Caco-2 (cell line): ENCODE data around the gene BCAS3. TPM values are rescaled to one million over a fixed set of nuclear protein-coding genes. Genes with fewer than 3 reads are reported as not detected.
A peak's percentile ranks its signal among the peaks of the same experiment; 100 is the strongest.

Experiments
- BruUV-seq: library from RNA; stranded (reverse); fragments of 400-500 nt; replicated peaks from 2 replicates; lab custom pipeline; 2021; lab: Mats Ljungman, UMichigan
- CTCF ChIA-PET: fragments of 300-600 bp; sonication (Branson Sonifier 250); formaldehyde crosslinking; loops from one replicate; lab custom pipeline; 2022; ENCODE audit warnings: antibody characterized with exemption; lab: Charles Lee
- POLR2A ChIA-PET: fragments of 300-600 bp; sonication (Branson Sonifier 250); formaldehyde crosslinking; loops from one replicate; lab custom pipeline; 2022; ENCODE audit warnings: antibody characterized with exemption; lab: Charles Lee
- DNase-seq, 2 experiments: peaks; one replicate each; pipeline versions ENCODE4 v3.0.0 to v3.0.0-alpha.2; 2020 to 2022
- H3K27me3 ChIP-seq: replicated peaks from 2 replicates; pipeline ENCODE4 v1.6.0; 2011; ENCODE audit warnings: low read length; ENCODE audit not compliant: control insufficient read depth, insufficient read depth
- H3K36me3 ChIP-seq: 2 replicates; pipeline ENCODE4 v1.5.1; 2011; ENCODE audit warnings: low read length; ENCODE audit not compliant: control insufficient read depth, insufficient read depth
- H3K4me1 ChIP-seq: fragments of 250-450 bp; sonication (Bioruptor Pico); 2 replicates; pipeline ENCODE4 v1.5.1; 2020; ENCODE audit warnings: mild to moderate bottlenecking
- H3K4me3 ChIP-seq: 2 replicates; pipeline ENCODE4 v1.5.1; 2011; ENCODE audit warnings: low read depth, mild to moderate bottlenecking, control low read depth, low read length
- H3K9me3 ChIP-seq: fragments of 250-450 bp; sonication (Bioruptor Pico); 2 replicates; pipeline ENCODE4 v1.5.1; 2020; ENCODE audit warnings: mild to moderate bottlenecking, moderate library complexity
- H3K27ac Mint-ChIP-seq: one replicate; pipeline ENCODE4 v1.8.0; 2022; ENCODE audit warnings: mixed read lengths; ENCODE audit not compliant: unreplicated experiment
- H3K27me3 Mint-ChIP-seq: one replicate; pipeline ENCODE4 v1.8.0; 2022; ENCODE audit warnings: mixed read lengths; ENCODE audit not compliant: insufficient read depth, unreplicated experiment
- H3K36me3 Mint-ChIP-seq: one replicate; pipeline ENCODE4 v1.8.0; 2022; ENCODE audit warnings: mild to moderate bottlenecking, mixed read lengths; ENCODE audit not compliant: insufficient read depth, unreplicated experiment
- H3K4me1 Mint-ChIP-seq: one replicate; pipeline ENCODE4 v1.8.0; 2022; ENCODE audit warnings: low read depth, mixed read lengths; ENCODE audit not compliant: unreplicated experiment
- H3K4me3 Mint-ChIP-seq: one replicate; pipeline ENCODE4 v1.8.0; 2022; ENCODE audit warnings: mild to moderate bottlenecking, moderate library complexity, mixed read lengths; ENCODE audit not compliant: unreplicated experiment
- H3K9me3 Mint-ChIP-seq: one replicate; pipeline ENCODE4 v1.8.0; 2022; ENCODE audit warnings: mixed read lengths; ENCODE audit not compliant: unreplicated experiment
- intact Hi-C: fragments of 100-400 bp; cut with micrococcal nuclease; formaldehyde crosslinking; loops from one replicate; pipeline ENCODE4 v1.10.0; 2022; ENCODE audit not compliant: unreplicated experiment
- total RNA-seq: library from RNA; stranded (reverse); gene quantifications from 2 replicates; pipeline ENCODE4 v1.2.3, GENCODE V29; 2022
- TF ChIP-seq, protein P1 (sequence below), 2 experiments: fragments of 200-600 bp in 1 of 2; IDR thresholded peaks; 1 replicate in 1 of 2; 2 replicates in 1 of 2; pipeline versions ENCODE4 v1.5.1 to v1.8.0; 2011 to 2022; ENCODE audit warnings: antibody characterized with exemption in 1 of 2, control low read depth in 1 of 2, inconsistent platforms in 1 of 2, low read depth in 1 of 2, low read length in 1 of 2, mild to moderate bottlenecking in 1 of 2, moderate library complexity in 1 of 2; ENCODE audit not compliant: insufficient read depth in 1 of 2, severe bottlenecking in 1 of 2, unreplicated experiment in 1 of 2

The BCAS3 gene
- total RNA-seq, 1 experiment from 2014 or later: 44.1 TPM

DNA sequence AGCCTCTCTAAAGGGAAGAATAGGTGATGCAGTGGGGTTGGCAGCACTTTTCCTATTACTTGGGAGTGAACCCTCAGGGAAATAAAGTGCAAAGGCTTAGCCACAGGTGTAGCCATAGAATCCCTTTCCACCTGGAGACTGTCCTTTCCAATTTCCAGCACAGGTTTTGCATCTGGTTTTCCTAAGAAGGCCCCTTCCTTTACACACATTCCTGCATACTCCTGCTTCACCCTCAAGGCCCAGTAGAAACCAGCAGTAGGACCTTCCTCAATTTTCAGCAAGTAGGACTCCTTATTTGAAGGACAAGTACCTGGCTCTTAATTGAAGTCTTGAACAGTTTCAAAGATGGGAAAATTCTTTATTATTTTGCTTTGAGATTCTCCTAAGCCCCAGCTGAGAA, 550.2 kb downstream of the BCAS3 start:
- peak overlapping the region; percentile 60 for H3K27ac Mint-ChIP-seq
- H3K4me3 ChIP-seq: no peak overlapping the region
- H3K4me1 ChIP-seq: peaks cover 44% of the 10 kb centered on the region
- ChIA-PET CTCF (no interaction called here), POLR2A (no interaction called here)
- peaks cover 24% of the 10 kb centered on the region for H3K36me3 Mint-ChIP-seq
- no peaks in the 10 kb centered on the region for H3K36me3 ChIP-seq
- intact Hi-C loops: no loop called here
- H3K9me3 Mint-ChIP-seq: peaks cover 20% of the 10 kb centered on the region
- H3K4me1 Mint-ChIP-seq: peaks cover 58% of the 10 kb centered on the region
- no peaks in the 10 kb centered on the region for H3K9me3 ChIP-seq
- no peaks in the 10 kb centered on the region for H3K27me3 Mint-ChIP-seq
- no peak overlapping the region for H3K4me3 Mint-ChIP-seq
- no TSS peak for BruUV-seq
- TF ChIP-seq, protein P1, sequence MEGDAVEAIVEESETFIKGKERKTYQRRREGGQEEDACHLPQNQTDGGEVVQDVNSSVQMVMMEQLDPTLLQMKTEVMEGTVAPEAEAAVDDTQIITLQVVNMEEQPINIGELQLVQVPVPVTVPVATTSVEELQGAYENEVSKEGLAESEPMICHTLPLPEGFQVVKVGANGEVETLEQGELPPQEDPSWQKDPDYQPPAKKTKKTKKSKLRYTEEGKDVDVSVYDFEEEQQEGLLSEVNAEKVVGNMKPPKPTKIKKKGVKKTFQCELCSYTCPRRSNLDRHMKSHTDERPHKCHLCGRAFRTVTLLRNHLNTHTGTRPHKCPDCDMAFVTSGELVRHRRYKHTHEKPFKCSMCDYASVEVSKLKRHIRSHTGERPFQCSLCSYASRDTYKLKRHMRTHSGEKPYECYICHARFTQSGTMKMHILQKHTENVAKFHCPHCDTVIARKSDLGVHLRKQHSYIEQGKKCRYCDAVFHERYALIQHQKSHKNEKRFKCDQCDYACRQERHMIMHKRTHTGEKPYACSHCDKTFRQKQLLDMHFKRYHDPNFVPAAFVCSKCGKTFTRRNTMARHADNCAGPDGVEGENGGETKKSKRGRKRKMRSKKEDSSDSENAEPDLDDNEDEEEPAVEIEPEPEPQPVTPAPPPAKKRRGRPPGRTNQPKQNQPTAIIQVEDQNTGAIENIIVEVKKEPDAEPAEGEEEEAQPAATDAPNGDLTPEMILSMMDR (IDR thresholded peaks at IDR 0.05; ENCODE audit: insufficient read depth in 1 of 2, low read depth in 1 of 2, low read length in 1 of 2, severe bottlenecking in 1 of 2, unreplicated experiment in 1 of 2): no peak
- no peaks in the 10 kb centered on the region for H3K27me3 ChIP-seq
- no peak for DNase-seq

DNA sequence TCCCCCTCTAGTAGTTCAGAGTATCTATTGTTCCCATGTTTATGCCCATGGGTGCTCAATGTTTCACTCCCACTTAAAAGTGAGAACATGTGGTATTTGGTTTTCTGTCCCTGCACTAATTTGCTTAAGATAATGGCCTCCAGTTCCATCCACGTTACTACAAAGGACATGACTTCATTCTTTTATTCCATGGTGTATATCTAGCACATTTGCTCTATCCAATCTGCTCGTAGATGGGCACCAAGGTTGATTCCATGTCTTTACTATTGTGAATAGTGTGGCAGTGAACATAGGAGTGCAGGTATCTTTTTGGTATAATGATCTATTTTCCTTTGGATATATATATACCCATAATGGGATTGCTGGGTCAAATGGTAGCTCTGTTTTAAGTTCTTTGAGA, 552.8 kb downstream of the BCAS3 start:
- Mint-ChIP-seq H3K36me3 (peaks cover 24% of the 10 kb centered on the region), H3K27me3 (no peaks in the 10 kb centered on the region), H3K27ac (peak overlapping the region; percentile 98), H3K4me3 (peak overlapping the region; percentile 68), H3K9me3 (peaks cover 20% of the 10 kb centered on the region), H3K4me1 (peaks cover 69% of the 10 kb centered on the region)
- no peak overlapping the region for H3K4me3 ChIP-seq
- peaks cover 64% of the 10 kb centered on the region for H3K4me1 ChIP-seq
- TF ChIP-seq, protein P1 (IDR thresholded peaks at IDR 0.05; ENCODE audit: insufficient read depth in 1 of 2, low read depth in 1 of 2, low read length in 1 of 2, severe bottlenecking in 1 of 2, unreplicated experiment in 1 of 2): no peak
- POLR2A ChIA-PET: interaction anchor here (0.6 to 0.7 kb wide), 3 partner anchors 19 to 31 kb away, joined by 4 to 6 read pairs (median 4); no protein-coding TSS in a partner anchor
- DNase-seq: no peak
- no peaks in the 10 kb centered on the region for H3K27me3 ChIP-seq
- CTCF ChIA-PET: interaction anchor here (1.4 kb wide), 1 partner anchor 259 kb away, joined by 5 read pairs; no protein-coding TSS in a partner anchor
- no peaks in the 10 kb centered on the region for H3K9me3 ChIP-seq
- no peaks in the 10 kb centered on the region for H3K36me3 ChIP-seq
- intact Hi-C loops: loop anchor here (5.0 to 10.0 kb wide), 3 partner anchors 76 to 226 kb away; no protein-coding TSS in a partner anchor
- no TSS peak for BruUV-seq

DNA sequence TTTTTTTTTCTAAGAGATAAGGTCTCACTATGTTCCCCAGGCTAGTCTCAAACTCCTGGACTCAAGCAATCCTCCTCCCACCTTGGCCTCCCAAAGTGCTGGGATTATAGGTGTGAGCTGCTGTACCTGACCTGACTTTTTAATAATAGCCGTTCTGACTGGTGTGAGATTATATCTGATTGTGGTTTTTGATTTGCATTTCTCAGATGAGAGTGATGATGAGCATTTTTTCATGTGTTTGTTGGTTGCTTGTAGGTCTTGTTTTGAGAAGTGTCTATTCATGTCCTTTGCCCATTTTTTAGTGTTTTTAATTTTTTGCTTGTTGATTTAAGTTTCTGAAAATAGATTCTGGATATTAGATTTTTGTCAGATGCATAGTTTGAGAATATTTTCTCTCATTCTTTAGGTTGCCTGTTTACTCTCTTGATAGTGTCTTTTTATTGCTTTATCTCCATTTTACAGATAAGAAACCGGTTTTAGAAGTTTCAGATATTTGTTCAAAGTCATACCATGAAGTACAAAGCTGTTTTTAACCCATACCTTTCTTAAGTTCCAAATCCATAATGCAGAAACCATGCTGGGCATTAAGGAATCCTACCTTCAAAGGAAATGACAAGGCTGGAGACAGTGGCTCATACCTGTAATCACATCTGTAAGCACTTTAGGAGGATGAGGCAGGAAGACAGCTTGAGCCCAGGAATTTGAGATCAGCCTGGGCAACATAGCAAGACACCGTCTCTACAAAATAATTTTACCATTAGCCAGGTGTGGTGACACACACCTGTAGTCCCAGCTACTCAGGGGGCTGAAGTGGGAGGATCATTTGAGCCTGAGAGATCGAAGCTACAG, 553.5 kb downstream of the BCAS3 start:
- intact Hi-C loops: loop anchor here (1.0 to 10.0 kb wide), 4 partner anchors 32 to 226 kb away; no protein-coding TSS in a partner anchor
- Mint-ChIP-seq H3K4me3 (peak overlapping the region; percentile 68), H3K4me1 (peaks cover 72% of the 10 kb centered on the region), H3K27ac (peak overlapping the region; percentile 98), H3K36me3 (peaks cover 24% of the 10 kb centered on the region), H3K9me3 (peaks cover 20% of the 10 kb centered on the region), H3K27me3 (no peaks in the 10 kb centered on the region)
- no TSS peak for BruUV-seq
- H3K4me3 ChIP-seq: no peak overlapping the region
- DNase-seq: peak; percentile 68 to 80
- H3K36me3 ChIP-seq: no peaks in the 10 kb centered on the region
- POLR2A ChIA-PET: interaction anchor here (0.6 to 0.7 kb wide), 4 partner anchors 19 to 69 kb away, joined by 3 to 6 read pairs (median 4); no protein-coding TSS in a partner anchor
- no peaks in the 10 kb centered on the region for H3K9me3 ChIP-seq
- TF ChIP-seq, protein P1 (IDR thresholded peaks at IDR 0.05; ENCODE audit: insufficient read depth in 1 of 2, low read depth in 1 of 2, low read length in 1 of 2, severe bottlenecking in 1 of 2, unreplicated experiment in 1 of 2): no peak
- CTCF ChIA-PET: interaction anchor here (0.7 to 1.4 kb wide), 2 partner anchors 128 to 259 kb away, joined by 3 to 5 read pairs; no protein-coding TSS in a partner anchor
- peaks cover 68% of the 10 kb centered on the region for H3K4me1 ChIP-seq
- no peaks in the 10 kb centered on the region for H3K27me3 ChIP-seq
